ENCODE measurements around the gene NKAP. TPM values are rescaled to one million over a fixed set of nuclear protein-coding genes. Genes with fewer than 3 reads are reported as not detected.
"Not testable (repeated sequence)": the region's sequence is repeated elsewhere in the genome, so short reads cannot be mapped to it uniquely, and the experiment has no call there.

The NKAP gene
- total RNA-seq, 1 experiment from 2014 or later, result 6.2 TPM

- in situ Hi-C loops (cut with HindIII; ENCODE audit: low sequenced_read_pairs), result no loop called here
- DNase-seq (ENCODE audit: low spot score), result peak; percentile 6
These were observed 743 bp downstream of the NKAP start for GRCh38 chrX:119942831-119943184.

- in situ Hi-C loops (cut with HindIII; ENCODE audit: low sequenced_read_pairs), result no loop called here
- DNase-seq (ENCODE audit: low spot score), result no peak
These were observed 1.3 kb downstream of the NKAP start for GRCh38 chrX:119942173-119942819.

GRCh38 chrX:119941336-119941735, 2.2 kb downstream of the NKAP start:
- in situ Hi-C loops (cut with HindIII; ENCODE audit: low sequenced_read_pairs), result no loop called here
- no peak for DNase-seq (ENCODE audit: low spot score)

GRCh38 chrX:119935215-119935874, 8.2 kb downstream of the NKAP start:
- no peak for DNase-seq (ENCODE audit: low spot score)
- in situ Hi-C loops (cut with HindIII; ENCODE audit: low sequenced_read_pairs), result no loop called here

GRCh38 chrX:119922391-119922790, 21.2 kb downstream of the NKAP start:
- DNase-seq (ENCODE audit: low spot score); in situ Hi-C loops (cut with HindIII; ENCODE audit: low sequenced_read_pairs): not testable (repeated sequence)

- in situ Hi-C loops (cut with HindIII; ENCODE audit: low sequenced_read_pairs), result no loop called here
- DNase-seq (ENCODE audit: low spot score), result no peak
These were observed 23.5 kb downstream of the NKAP start for GRCh38 chrX:119919835-119920585.

GRCh38 chrX:119917877-119918276, 25.7 kb downstream of the NKAP start:
- in situ Hi-C loops (cut with HindIII; ENCODE audit: low sequenced_read_pairs), result no loop called here
- DNase-seq (ENCODE audit: low spot score), result no peak

GRCh38 chrX:119916310-119916709, 27.2 kb downstream of the NKAP start:
- in situ Hi-C loops (cut with HindIII; ENCODE audit: low sequenced_read_pairs), result no loop called here
- DNase-seq (ENCODE audit: low spot score), result no peak

- in situ Hi-C loops (cut with HindIII; ENCODE audit: low sequenced_read_pairs), result no loop called here
These were observed 42.6 kb downstream of the NKAP start for GRCh38 chrX:119900976-119901375.

GRCh38 chrX:119899125-119899524, 44.4 kb downstream of the NKAP start:
- in situ Hi-C loops (cut with HindIII; ENCODE audit: low sequenced_read_pairs), result no loop called here
- no peak for DNase-seq (ENCODE audit: low spot score)

More at GRCh38 chrX:119900976-119901375, 42.6 kb downstream of the NKAP start:
- no peak for DNase-seq (ENCODE audit: low spot score)

- in situ Hi-C loops (cut with HindIII; ENCODE audit: low sequenced_read_pairs), result no loop called here
- DNase-seq (ENCODE audit: low spot score), result peak; percentile 28
These were observed 47.7 kb downstream of the NKAP start, which contains the start of gene AKAP14 for GRCh38 chrX:119895843-119896326. TSS of gene AKAP14 (plus strand) at chrX:119895893. CDS start at chrX:119903224, 7,331 bp downstream.

- in situ Hi-C loops (cut with HindIII; ENCODE audit: low sequenced_read_pairs); DNase-seq (ENCODE audit: low spot score): not testable (repeated sequence)
These were observed 51.4 kb downstream of the NKAP start for GRCh38 chrX:119891961-119892692.

GRCh38 chrX:119890626-119891025, 52.9 kb downstream of the NKAP start:
- DNase-seq (ENCODE audit: low spot score); in situ Hi-C loops (cut with HindIII; ENCODE audit: low sequenced_read_pairs): not testable (repeated sequence)

GRCh38 chrX:119887721-119888425, 55.7 kb downstream of the NKAP start:
- in situ Hi-C loops (cut with HindIII; ENCODE audit: low sequenced_read_pairs), result no loop called here
- DNase-seq (ENCODE audit: low spot score), result peak; percentile 37

- in situ Hi-C loops (cut with HindIII; ENCODE audit: low sequenced_read_pairs), result no loop called here
- no peak for DNase-seq (ENCODE audit: low spot score)
These were observed 57.8 kb downstream of the NKAP start for GRCh38 chrX:119885554-119886428.

- in situ Hi-C loops (cut with HindIII; ENCODE audit: low sequenced_read_pairs), result no loop called here
These were observed 62.8 kb downstream of the NKAP start for GRCh38 chrX:119880552-119881437.

GRCh38 chrX:119880076-119880475, 63.5 kb downstream of the NKAP start:
- no peak for DNase-seq (ENCODE audit: low spot score)
- in situ Hi-C loops (cut with HindIII; ENCODE audit: low sequenced_read_pairs), result no loop called here

More at GRCh38 chrX:119880552-119881437, 62.8 kb downstream of the NKAP start:
- DNase-seq (ENCODE audit: low spot score), result peak; percentile 45
